Natural killer cell (primary cell): ENCODE data around the gene KCNK13. TPM values are rescaled to one million over a fixed set of nuclear protein-coding genes. Genes with fewer than 3 reads are reported as not detected.

Source experiments
- total RNA-seq, 4 donors: library from RNA; stranded (reverse); fragments of 120-200 nt in 1 of 4; gene quantifications; one replicate each; pipeline versions ENCODE4 v1.2.3 to v1.2.4, GENCODE V29; 2013 to 2022

KCNK13 gene
- total RNA-seq, 3 donors from 2014 or later (not counting 1 experiment from before 2014, with no cell fraction given) = not detected

Other genes with a start within 250 kb of the KCNK13 start
- gene EFCAB11, start 107.3 kb upstream of the KCNK13 start, total RNA-seq = 1 to 10 TPM; 3.9 to 5.2 (median 4.0) TPM
- 10 to 100 TPM; 41.8 to 59.6 (median 54.3) TPM for gene TDP1, start 106.1 kb upstream of the KCNK13 start, total RNA-seq
- gene PSMC1, start 194.6 kb downstream of the KCNK13 start, total RNA-seq = 10 to 100 TPM; 84.1 to 97.1 (median 93.1) TPM